RWPE2 (cell line): ENCODE data around the gene ARHGAP26.
A peak's percentile ranks its signal among the peaks of the same experiment; 100 is the strongest.

ENCODE experiments used
- ATAC-seq: fragments of 200-7000 bp; cut with Tn5 transposase; 3 replicates; pipeline ENCODE4 v1.9.1; 2021; ENCODE audit warnings: low read depth
- DNase-seq: peaks from one replicate; pipeline ENCODE4 v3.0.0-alpha.2; 2020; ENCODE audit warnings: low spot score
- H3K27ac ChIP-seq: fragments of 450-650 bp; 2 replicates; pipeline ENCODE4 v1.5.1; 2017; ENCODE audit warnings: mild to moderate bottlenecking; ENCODE audit not compliant: poor library complexity, severe bottlenecking
- H3K27me3 ChIP-seq: fragments of 250-450 bp; sonication (Bioruptor Pico); 2 replicates; pipeline ENCODE4 v1.5.1; 2021; ENCODE audit warnings: mild to moderate bottlenecking, moderate library complexity; ENCODE audit not compliant: insufficient read depth, poor library complexity, severe bottlenecking
- H3K36me3 ChIP-seq: fragments of 250-450 bp; sonication (Bioruptor Pico); 2 replicates; pipeline ENCODE4 v1.5.1; 2020; ENCODE audit warnings: low read depth, mild to moderate bottlenecking, moderate library complexity
- H3K4me1 ChIP-seq: fragments of 250-450 bp; sonication (Bioruptor Pico); 2 replicates; pipeline ENCODE4 v1.5.1; 2021; ENCODE audit warnings: mild to moderate bottlenecking, moderate library complexity; ENCODE audit not compliant: insufficient read depth, poor library complexity, severe bottlenecking
- H3K4me3 ChIP-seq: fragments of 250-450 bp; sonication (Bioruptor Pico); 2 replicates; pipeline ENCODE4 v1.5.1; 2021; ENCODE audit warnings: mild to moderate bottlenecking, moderate library complexity; ENCODE audit not compliant: severe bottlenecking
- H3K9me3 ChIP-seq: fragments of 250-450 bp; sonication (Bioruptor Pico); 2 replicates; pipeline ENCODE4 v1.5.1; 2021; ENCODE audit warnings: mild to moderate bottlenecking, moderate library complexity; ENCODE audit not compliant: severe bottlenecking
- CTCF ChIP-seq: fragments of 450-650 bp; IDR thresholded peaks from one replicate; pipeline ENCODE4 v1.5.1; 2017; ENCODE audit warnings: mild to moderate bottlenecking, moderate library complexity; ENCODE audit not compliant: poor library complexity, severe bottlenecking

ARHGAP26 gene

GRCh38 chr5:143217804-143218160 is 447.6 kb downstream of the ARHGAP26 start:
- TF ChIP-seq CTCF = no peak
- H3K4me1 ChIP-seq = peaks cover 8% of the 10 kb centered on the region
- H3K27ac ChIP-seq = peak overlapping the region; percentile 10
- no peaks in the 10 kb centered on the region for H3K36me3 ChIP-seq
- no peaks in the 10 kb centered on the region for H3K27me3 ChIP-seq
- H3K4me3 ChIP-seq = no peak overlapping the region
- no peaks in the 10 kb centered on the region for H3K9me3 ChIP-seq
- DNase-seq (no peak), ATAC-seq (no peak)

- no peak for ATAC-seq
- no peak overlapping the region for H3K27ac ChIP-seq
- no peak overlapping the region for H3K4me3 ChIP-seq
- H3K27me3 ChIP-seq = no peaks in the 10 kb centered on the region
- H3K4me1 ChIP-seq = peaks cover 8% of the 10 kb centered on the region
- H3K9me3 ChIP-seq = no peaks in the 10 kb centered on the region
- no peak for DNase-seq
- TF ChIP-seq CTCF = no peak
- H3K36me3 ChIP-seq = no peaks in the 10 kb centered on the region
These were observed 448.5 kb downstream of the ARHGAP26 start for GRCh38 chr5:143218517-143219170.

- H3K27ac ChIP-seq = no peak overlapping the region
- no peaks in the 10 kb centered on the region for H3K27me3 ChIP-seq
- no peaks in the 10 kb centered on the region for H3K36me3 ChIP-seq
- H3K4me1 ChIP-seq = peaks cover 8% of the 10 kb centered on the region
- no peaks in the 10 kb centered on the region for H3K9me3 ChIP-seq
- ATAC-seq = no peak
- no peak overlapping the region for H3K4me3 ChIP-seq
- no peak for DNase-seq
- no peak for TF ChIP-seq CTCF
These were observed 449.5 kb downstream of the ARHGAP26 start for GRCh38 chr5:143219696-143220095.

- Histone ChIP-seq H3K27me3 (no peaks in the 10 kb centered on the region), H3K36me3 (no peaks in the 10 kb centered on the region), H3K27ac (no peak overlapping the region), H3K4me3 (no peak overlapping the region), H3K9me3 (no peaks in the 10 kb centered on the region), H3K4me1 (peaks cover 8% of the 10 kb centered on the region)
- DNase-seq (no peak), ATAC-seq (no peak)
- TF ChIP-seq CTCF = no peak
These were observed 450.6 kb downstream of the ARHGAP26 start for GRCh38 chr5:143220748-143221251.
